ENCODE measurements around the gene RABEPK.

The RABEPK gene

GRCh38 chr9:125241863-125242739 lies 41.8 kb downstream of the RABEPK start:
- peaks cover 20 to 24% of the 10 kb centered on the region in 2 donors for H3K36me3 ChIP-seq (ENCODE audit: control insufficient read depth in 1 of 2, insufficient read depth in 2 of 2, low read length in 2 of 2)
- H3K4me1 ChIP-seq (ENCODE audit: control insufficient read depth in 1 of 2, insufficient read depth in 2 of 2, low read length in 2 of 2): peaks cover 30 to 36% of the 10 kb centered on the region in 2 donors
- H3K9me3 ChIP-seq (ENCODE audit: control insufficient read depth in 1 of 2, low read length in 2 of 2): no peaks in the 10 kb centered on the region
- peak overlapping the region; percentile 90 for H3K27ac ChIP-seq (ENCODE audit: low read depth, low read length)
- H3K27me3 ChIP-seq (ENCODE audit: control insufficient read depth in 1 of 2, insufficient read depth in 2 of 2, low read length in 2 of 2): no peaks in the 10 kb centered on the region
- H3K9ac ChIP-seq (ENCODE audit: low read depth in 1 of 2, low read length in 2 of 2): peak overlapping the region; percentile 94 to 99
- H3K4me3 ChIP-seq (ENCODE audit: low read depth in 1 of 2, low read length in 2 of 2): peak overlapping the region; percentile 87 to 98

GRCh38 chr9:125243792-125244260 lies 43.5 kb downstream of the RABEPK start:
- Histone ChIP-seq H3K9me3 (ENCODE audit: control insufficient read depth in 1 of 2, low read length in 2 of 2) (no peaks in the 10 kb centered on the region), H3K27me3 (ENCODE audit: control insufficient read depth in 1 of 2, insufficient read depth in 2 of 2, low read length in 2 of 2) (no peaks in the 10 kb centered on the region), H3K36me3 (ENCODE audit: control insufficient read depth in 1 of 2, insufficient read depth in 2 of 2, low read length in 2 of 2) (peaks cover 6 to 7% of the 10 kb centered on the region in 2 donors), H3K4me1 (ENCODE audit: control insufficient read depth in 1 of 2, insufficient read depth in 2 of 2, low read length in 2 of 2) (peaks cover 12 to 19% of the 10 kb centered on the region in 2 donors), H3K27ac (ENCODE audit: low read depth, low read length) (no peak overlapping the region), H3K4me3 (ENCODE audit: low read depth in 1 of 2, low read length in 2 of 2) (no peak overlapping the region), H3K9ac (ENCODE audit: low read depth in 1 of 2, low read length in 2 of 2) (no peak overlapping the region)

GRCh38 chr9:125246261-125246667 lies 45.9 kb downstream of the RABEPK start:
- H3K4me1 ChIP-seq (ENCODE audit: control insufficient read depth in 1 of 2, insufficient read depth in 2 of 2, low read length in 2 of 2): peaks cover 6 to 9% of the 10 kb centered on the region in 2 donors
- H3K9me3 ChIP-seq (ENCODE audit: control insufficient read depth in 1 of 2, low read length in 2 of 2): no peaks in the 10 kb centered on the region
- no peak overlapping the region for H3K27ac ChIP-seq (ENCODE audit: low read depth, low read length)
- no peaks in the 10 kb centered on the region for H3K27me3 ChIP-seq (ENCODE audit: control insufficient read depth in 1 of 2, insufficient read depth in 2 of 2, low read length in 2 of 2)
- H3K9ac ChIP-seq (ENCODE audit: low read depth in 1 of 2, low read length in 2 of 2): no peak overlapping the region
- no peak overlapping the region for H3K4me3 ChIP-seq (ENCODE audit: low read depth in 1 of 2, low read length in 2 of 2)
- H3K36me3 ChIP-seq (ENCODE audit: control insufficient read depth in 1 of 2, insufficient read depth in 2 of 2, low read length in 2 of 2): no peaks in the 10 kb centered on the region

- H3K9me3 ChIP-seq (ENCODE audit: control insufficient read depth in 1 of 2, low read length in 2 of 2): no peaks in the 10 kb centered on the region
- no peak overlapping the region for H3K9ac ChIP-seq (ENCODE audit: low read depth in 1 of 2, low read length in 2 of 2)
- H3K36me3 ChIP-seq (ENCODE audit: control insufficient read depth in 1 of 2, insufficient read depth in 2 of 2, low read length in 2 of 2): no peaks in the 10 kb centered on the region
- H3K27ac ChIP-seq (ENCODE audit: low read depth, low read length): no peak overlapping the region
- H3K27me3 ChIP-seq (ENCODE audit: control insufficient read depth in 1 of 2, insufficient read depth in 2 of 2, low read length in 2 of 2): no peaks in the 10 kb centered on the region
- no peak overlapping the region for H3K4me3 ChIP-seq (ENCODE audit: low read depth in 1 of 2, low read length in 2 of 2)
- H3K4me1 ChIP-seq (ENCODE audit: control insufficient read depth in 1 of 2, insufficient read depth in 2 of 2, low read length in 2 of 2): peaks cover 0 to 1% of the 10 kb centered on the region in 2 donors
Observed at GRCh38 chr9:125254231-125254630, 53.9 kb downstream of the RABEPK start.

GRCh38 chr9:125255781-125256391 lies 55.5 kb downstream of the RABEPK start:
- H3K9me3 ChIP-seq (ENCODE audit: control insufficient read depth in 1 of 2, low read length in 2 of 2): no peaks in the 10 kb centered on the region
- no peak overlapping the region for H3K27ac ChIP-seq (ENCODE audit: low read depth, low read length)
- H3K4me3 ChIP-seq (ENCODE audit: low read depth in 1 of 2, low read length in 2 of 2): no peak overlapping the region
- H3K9ac ChIP-seq (ENCODE audit: low read depth in 1 of 2, low read length in 2 of 2): no peak overlapping the region
- peaks cover 0 to 5% of the 10 kb centered on the region in 2 donors for H3K4me1 ChIP-seq (ENCODE audit: control insufficient read depth in 1 of 2, insufficient read depth in 2 of 2, low read length in 2 of 2)
- no peaks in the 10 kb centered on the region for H3K27me3 ChIP-seq (ENCODE audit: control insufficient read depth in 1 of 2, insufficient read depth in 2 of 2, low read length in 2 of 2)
- H3K36me3 ChIP-seq (ENCODE audit: control insufficient read depth in 1 of 2, insufficient read depth in 2 of 2, low read length in 2 of 2): no peaks in the 10 kb centered on the region

- Histone ChIP-seq H3K36me3 (ENCODE audit: control insufficient read depth in 1 of 2, insufficient read depth in 2 of 2, low read length in 2 of 2) (no peaks in the 10 kb centered on the region), H3K4me1 (ENCODE audit: control insufficient read depth in 1 of 2, insufficient read depth in 2 of 2, low read length in 2 of 2) (peaks cover 6 to 11% of the 10 kb centered on the region in 2 donors), H3K4me3 (ENCODE audit: low read depth in 1 of 2, low read length in 2 of 2) (no peak overlapping the region), H3K27ac (ENCODE audit: low read depth, low read length) (no peak overlapping the region), H3K9me3 (ENCODE audit: control insufficient read depth in 1 of 2, low read length in 2 of 2) (no peaks in the 10 kb centered on the region), H3K9ac (ENCODE audit: low read depth in 1 of 2, low read length in 2 of 2) (no peak overlapping the region), H3K27me3 (ENCODE audit: control insufficient read depth in 1 of 2, insufficient read depth in 2 of 2, low read length in 2 of 2) (no peaks in the 10 kb centered on the region)
Observed at GRCh38 chr9:125258160-125258785, 57.9 kb downstream of the RABEPK start.

GRCh38 chr9:125258832-125259534 lies 58.6 kb downstream of the RABEPK start:
- no peak overlapping the region for H3K9ac ChIP-seq (ENCODE audit: low read depth in 1 of 2, low read length in 2 of 2)
- H3K9me3 ChIP-seq (ENCODE audit: control insufficient read depth in 1 of 2, low read length in 2 of 2): no peaks in the 10 kb centered on the region
- peaks cover 0 to 5% of the 10 kb centered on the region in 2 donors for H3K36me3 ChIP-seq (ENCODE audit: control insufficient read depth in 1 of 2, insufficient read depth in 2 of 2, low read length in 2 of 2)
- H3K4me1 ChIP-seq (ENCODE audit: control insufficient read depth in 1 of 2, insufficient read depth in 2 of 2, low read length in 2 of 2): peaks cover 6 to 16% of the 10 kb centered on the region in 2 donors
- H3K27ac ChIP-seq (ENCODE audit: low read depth, low read length): no peak overlapping the region
- no peaks in the 10 kb centered on the region for H3K27me3 ChIP-seq (ENCODE audit: control insufficient read depth in 1 of 2, insufficient read depth in 2 of 2, low read length in 2 of 2)
- H3K4me3 ChIP-seq (ENCODE audit: low read depth in 1 of 2, low read length in 2 of 2): no peak overlapping the region

GRCh38 chr9:125260561-125260960 lies 60.2 kb downstream of the RABEPK start:
- Histone ChIP-seq H3K27me3 (ENCODE audit: control insufficient read depth in 1 of 2, insufficient read depth in 2 of 2, low read length in 2 of 2) (no peaks in the 10 kb centered on the region), H3K4me3 (ENCODE audit: low read depth in 1 of 2, low read length in 2 of 2) (no peak overlapping the region), H3K9ac (ENCODE audit: low read depth in 1 of 2, low read length in 2 of 2) (no peak overlapping the region), H3K9me3 (ENCODE audit: control insufficient read depth in 1 of 2, low read length in 2 of 2) (no peaks in the 10 kb centered on the region), H3K36me3 (ENCODE audit: control insufficient read depth in 1 of 2, insufficient read depth in 2 of 2, low read length in 2 of 2) (peaks cover 0 to 7% of the 10 kb centered on the region in 2 donors), H3K27ac (ENCODE audit: low read depth, low read length) (no peak overlapping the region), H3K4me1 (ENCODE audit: control insufficient read depth in 1 of 2, insufficient read depth in 2 of 2, low read length in 2 of 2) (peaks cover 6 to 16% of the 10 kb centered on the region in 2 donors)

GRCh38 chr9:125261501-125262293 lies 61.4 kb downstream of the RABEPK start, which contains the start of gene GAPVD1:
Gene GAPVD1, plus strand, starts transcription at chr9:125261826. Its CDS starts 37,096 bp downstream, at chr9:125298922.
- Histone ChIP-seq H3K9me3 (ENCODE audit: control insufficient read depth in 1 of 2, low read length in 2 of 2) (no peaks in the 10 kb centered on the region), H3K4me3 (ENCODE audit: low read depth in 1 of 2, low read length in 2 of 2) (peak within 1 kb of the TSS; percentile 94 to 96), H3K27ac (ENCODE audit: low read depth, low read length) (peak within 1 kb of the TSS; percentile 86), H3K36me3 (ENCODE audit: control insufficient read depth in 1 of 2, insufficient read depth in 2 of 2, low read length in 2 of 2) (peaks cover 0 to 9% of the 10 kb centered on the region in 2 donors), H3K9ac (ENCODE audit: low read depth in 1 of 2, low read length in 2 of 2) (peak within 1 kb of the TSS; percentile 76 to 95), H3K27me3 (ENCODE audit: control insufficient read depth in 1 of 2, insufficient read depth in 2 of 2, low read length in 2 of 2) (no peaks in the 10 kb centered on the region), H3K4me1 (ENCODE audit: control insufficient read depth in 1 of 2, insufficient read depth in 2 of 2, low read length in 2 of 2) (peaks cover 6 to 16% of the 10 kb centered on the region in 2 donors)

Data from duodenal mucosa (tissue), 2 donors.